Stimulated activated CD4-positive, alpha-beta T cell treated with anti-CD3 and anti-CD28 coated beads, Interleukin-15, amount 100 ng/mL, for 24 hours (primary cell): ENCODE measurements around the gene ASS1.
A peak's percentile ranks its signal among the peaks of the same experiment; 100 is the strongest.

ENCODE experiments used
- DNase-seq: peaks from one replicate; pipeline ENCODE4 v3.0.0-alpha.2; 2020

Gene ASS1

DNA sequence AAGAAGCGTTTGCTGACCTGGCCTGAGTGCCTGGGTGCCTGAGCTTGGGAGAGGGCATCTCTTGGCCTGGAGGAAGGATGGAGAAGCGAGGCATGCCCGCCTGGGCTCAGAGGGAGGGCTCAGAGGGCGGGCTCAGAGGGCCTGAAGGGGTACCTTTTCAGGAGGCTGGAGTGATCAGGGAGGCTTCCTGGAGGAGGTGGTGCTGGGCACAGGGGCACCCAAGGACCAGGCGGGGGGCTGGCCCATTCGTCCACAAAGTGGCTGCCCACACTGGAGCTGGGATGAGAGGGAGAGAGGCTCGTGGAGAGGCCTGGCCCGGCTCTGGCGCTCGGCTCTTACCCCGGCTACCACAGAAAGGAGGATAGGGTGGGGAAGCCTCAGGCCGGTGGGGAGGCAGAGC, 32.8 kb downstream of the ASS1 start:
- no peak for DNase-seq

DNA sequence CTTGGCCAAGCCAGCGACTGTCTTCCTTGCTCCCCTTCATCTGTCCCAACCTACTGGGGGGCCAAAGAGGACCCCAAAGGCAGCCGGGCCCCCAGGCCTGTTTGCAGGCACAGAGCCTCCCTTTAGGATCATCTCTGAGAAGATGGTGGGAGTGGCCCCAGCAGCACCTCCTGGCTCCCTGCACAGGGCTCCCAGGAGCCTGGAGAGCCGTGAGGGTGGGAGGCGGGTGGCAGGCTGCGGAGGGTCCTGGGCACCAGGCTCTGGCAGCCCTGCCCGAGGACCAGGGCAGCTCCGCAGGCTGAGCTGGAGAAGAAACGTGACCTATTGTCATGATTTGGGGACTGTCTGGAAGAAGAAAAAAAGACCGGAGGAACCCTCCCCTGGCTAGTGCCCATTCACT, 33.4 kb downstream of the ASS1 start:
- DNase-seq: no peak

DNA sequence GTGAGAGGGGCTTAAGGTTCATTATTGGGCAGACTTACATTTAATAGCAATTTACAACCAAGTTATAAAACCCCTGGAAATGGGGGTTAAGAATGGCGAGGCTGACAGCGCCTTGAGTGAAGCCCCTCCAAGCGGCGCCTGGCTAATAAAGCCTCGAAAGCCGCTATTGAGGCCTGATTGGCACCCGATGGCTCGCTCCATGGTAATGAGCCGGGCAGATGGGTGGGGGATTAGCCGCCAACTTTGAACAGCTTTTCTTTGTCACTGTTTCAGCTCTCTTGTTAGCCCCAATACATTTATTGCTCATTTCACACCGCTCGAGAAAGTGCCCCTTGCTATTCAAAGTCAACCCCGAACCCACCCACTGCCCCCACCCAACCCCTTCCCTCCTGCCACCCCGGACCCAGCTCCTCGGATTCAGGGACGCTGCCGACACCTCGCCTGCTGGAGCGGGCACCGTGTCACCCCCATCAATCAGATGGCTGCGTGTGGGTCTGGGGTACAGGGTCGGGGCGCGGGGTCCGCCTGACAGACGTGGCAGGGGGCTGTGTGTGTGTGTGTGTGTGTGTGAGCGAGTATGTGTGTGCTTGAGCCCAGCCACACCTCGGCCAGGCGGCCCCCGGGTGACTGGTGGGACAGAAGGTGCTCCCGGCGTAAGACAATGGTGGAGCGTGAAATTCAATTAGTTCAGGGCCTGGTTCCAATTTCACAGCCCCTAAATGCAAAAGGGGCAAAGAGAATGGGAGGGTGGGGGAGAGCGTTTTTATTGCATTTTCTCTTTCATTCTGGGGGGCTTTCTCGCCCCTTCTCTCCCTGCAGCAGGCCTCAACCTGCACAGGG, 34.2 kb downstream of the ASS1 start:
- no peak for DNase-seq

DNA sequence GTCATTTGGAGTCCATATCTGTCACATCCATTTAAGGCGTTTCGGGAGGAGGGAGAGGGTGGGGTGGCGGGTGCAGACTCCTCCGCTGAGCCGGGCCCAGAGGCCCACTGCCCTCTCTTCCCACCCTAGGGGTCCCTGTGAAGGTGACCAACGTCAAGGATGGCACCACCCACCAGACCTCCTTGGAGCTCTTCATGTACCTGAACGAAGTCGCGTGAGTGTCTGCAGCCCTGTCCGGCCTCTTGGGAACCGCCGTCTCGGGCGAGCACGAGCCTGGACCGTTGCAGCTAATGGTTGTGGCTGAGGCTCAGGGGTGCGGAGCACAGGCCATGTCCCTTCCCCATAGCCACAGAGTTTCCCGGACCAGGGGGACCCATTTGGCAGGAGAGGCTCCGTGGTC, 34.8 kb downstream of the ASS1 start:
- no peak for DNase-seq

DNA sequence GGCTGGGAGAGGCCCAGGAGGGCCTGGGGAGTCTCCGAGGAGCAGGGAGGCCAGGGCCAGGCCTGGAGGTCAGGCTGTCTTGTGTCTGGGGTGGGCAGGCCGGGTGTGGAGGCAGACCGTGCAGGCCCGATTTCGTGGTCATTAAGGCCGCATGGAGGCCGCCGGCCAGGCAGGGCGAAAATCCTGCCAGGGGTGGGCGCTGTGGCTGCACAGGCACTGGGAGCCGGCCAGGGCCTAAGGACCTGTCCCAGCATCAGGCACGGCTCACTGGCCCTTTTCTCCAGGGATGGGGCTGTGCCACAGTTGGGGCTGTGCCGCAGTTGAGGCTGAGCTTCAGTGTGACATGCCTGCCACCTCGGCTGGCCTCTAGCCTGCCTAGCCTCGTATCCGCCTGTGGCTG, 35.9 kb downstream of the ASS1 start:
- no peak for DNase-seq

DNA sequence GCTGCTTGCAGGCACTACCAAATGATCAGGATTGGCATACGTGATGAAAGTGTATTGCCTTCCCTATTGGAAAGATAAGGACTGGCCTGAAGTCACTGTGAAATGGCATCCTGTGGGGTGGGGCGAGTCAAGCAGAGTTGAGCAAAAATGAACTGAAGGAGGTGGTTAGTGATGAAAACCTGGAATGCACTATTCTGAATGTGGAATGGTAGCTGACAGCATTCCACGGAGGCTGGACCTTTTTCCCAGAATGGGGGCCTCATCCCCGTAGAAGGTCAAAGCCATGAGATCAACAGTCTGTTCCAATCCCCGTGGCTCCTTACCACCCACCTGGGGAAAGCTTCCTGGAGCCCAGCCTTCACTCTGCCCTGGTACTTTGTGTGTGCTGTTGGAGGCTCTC, 37.7 kb downstream of the ASS1 start:
- no peak for DNase-seq

DNA sequence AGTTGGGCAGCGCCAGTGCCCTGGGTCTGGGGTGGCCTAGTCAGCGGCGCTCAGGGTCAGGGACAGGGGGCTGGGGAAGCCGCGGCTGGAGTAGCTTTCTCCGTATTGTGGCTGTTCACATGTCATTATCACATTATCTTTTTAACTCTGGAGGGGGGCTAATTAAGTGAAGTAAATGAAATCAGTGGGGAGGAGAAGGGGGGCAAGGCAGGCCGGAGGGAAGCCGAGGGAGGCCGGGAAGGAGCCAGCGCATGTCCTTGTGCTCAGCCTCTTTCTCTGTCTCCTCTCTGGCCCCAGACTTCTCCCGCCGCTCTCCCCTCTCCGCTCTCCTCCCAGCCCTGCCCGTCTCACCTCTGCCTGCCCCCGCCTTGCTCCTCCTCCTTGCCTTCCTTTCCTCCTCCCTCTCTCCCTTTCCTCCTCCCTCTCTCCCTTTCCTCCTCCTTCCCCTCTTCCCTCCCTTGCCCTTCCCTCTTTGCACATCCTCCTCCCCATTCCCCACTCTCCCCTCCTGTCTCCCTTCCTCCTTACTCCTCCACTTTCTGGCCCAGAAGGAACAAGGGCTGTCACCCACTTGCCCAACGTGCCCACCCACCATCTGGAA, 38.7 kb downstream of the ASS1 start:
- no peak for DNase-seq

DNA sequence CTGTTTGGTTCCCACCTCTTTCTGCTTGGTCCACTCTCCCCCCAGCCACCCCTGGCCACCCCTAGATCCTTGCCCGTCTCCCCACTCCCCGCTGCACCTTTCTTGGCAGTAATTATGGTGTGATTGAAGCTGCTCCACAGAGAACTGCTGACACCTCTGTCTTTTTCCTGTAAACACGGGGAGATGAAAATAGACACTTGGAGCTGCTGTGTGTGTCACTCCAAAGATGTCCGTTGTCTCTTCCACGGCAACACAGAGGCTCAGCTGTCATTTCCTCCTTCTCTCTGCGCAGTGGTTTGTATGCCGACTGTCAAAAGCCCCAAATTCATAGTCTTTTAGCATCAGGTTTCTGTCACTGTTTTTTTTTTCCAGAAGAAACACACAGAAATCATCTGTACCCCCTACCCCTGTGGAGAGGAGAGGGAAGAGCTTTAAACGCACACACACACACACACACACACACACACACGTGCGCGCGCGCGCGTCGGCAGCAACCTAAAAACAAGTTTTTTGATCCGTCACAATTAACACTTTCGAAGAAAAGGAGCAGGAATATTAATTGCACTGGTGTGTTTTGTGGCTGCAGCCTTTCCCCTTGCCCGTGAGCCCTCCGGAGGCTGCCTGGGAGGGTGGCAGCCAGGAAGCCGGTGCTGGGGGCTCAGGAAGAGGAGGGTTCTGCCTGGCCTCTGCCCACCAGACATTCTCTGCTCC, 39.8 kb downstream of the ASS1 start:
- DNase-seq: no peak

DNA sequence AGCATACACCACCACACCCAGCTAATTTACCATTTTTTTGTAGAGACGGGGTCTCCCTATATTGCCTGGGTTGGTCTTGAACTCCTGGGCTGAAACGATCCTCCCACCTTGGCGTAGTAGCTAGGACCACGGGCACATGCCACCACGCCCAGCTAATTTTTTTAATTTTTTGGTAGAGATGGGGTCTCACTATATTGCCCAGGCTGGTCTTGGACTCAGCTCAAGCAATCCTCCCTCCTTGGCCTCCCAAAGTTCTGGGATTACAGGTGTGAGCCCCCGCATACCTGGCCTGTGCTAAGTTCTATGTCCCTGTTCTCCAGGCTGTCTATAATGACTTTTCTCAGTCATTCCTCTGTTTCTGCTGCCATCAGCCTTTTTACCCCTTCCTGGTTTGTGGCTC, 41.3 kb downstream of the ASS1 start:
- DNase-seq: no peak

DNA sequence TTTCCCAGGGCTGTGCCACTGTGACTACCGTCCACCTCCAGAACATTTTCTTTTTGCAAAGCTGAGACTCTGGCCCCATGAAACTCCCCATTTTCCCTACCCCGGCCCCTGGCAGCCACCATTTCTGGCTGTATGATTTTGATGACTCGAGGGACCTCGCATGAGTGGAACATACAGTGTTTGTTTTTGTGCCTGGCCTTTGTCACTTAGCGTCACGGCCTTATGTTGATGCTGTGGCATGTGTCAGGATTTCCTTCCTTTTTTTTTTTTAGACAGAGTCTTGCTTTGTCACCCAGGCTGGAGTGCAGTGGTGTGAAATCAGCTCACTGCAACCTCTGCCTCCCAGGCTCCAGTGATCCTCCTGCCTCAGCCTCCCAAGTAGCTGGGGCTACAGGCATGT, 42.7 kb downstream of the ASS1 start:
- no peak for DNase-seq

DNA sequence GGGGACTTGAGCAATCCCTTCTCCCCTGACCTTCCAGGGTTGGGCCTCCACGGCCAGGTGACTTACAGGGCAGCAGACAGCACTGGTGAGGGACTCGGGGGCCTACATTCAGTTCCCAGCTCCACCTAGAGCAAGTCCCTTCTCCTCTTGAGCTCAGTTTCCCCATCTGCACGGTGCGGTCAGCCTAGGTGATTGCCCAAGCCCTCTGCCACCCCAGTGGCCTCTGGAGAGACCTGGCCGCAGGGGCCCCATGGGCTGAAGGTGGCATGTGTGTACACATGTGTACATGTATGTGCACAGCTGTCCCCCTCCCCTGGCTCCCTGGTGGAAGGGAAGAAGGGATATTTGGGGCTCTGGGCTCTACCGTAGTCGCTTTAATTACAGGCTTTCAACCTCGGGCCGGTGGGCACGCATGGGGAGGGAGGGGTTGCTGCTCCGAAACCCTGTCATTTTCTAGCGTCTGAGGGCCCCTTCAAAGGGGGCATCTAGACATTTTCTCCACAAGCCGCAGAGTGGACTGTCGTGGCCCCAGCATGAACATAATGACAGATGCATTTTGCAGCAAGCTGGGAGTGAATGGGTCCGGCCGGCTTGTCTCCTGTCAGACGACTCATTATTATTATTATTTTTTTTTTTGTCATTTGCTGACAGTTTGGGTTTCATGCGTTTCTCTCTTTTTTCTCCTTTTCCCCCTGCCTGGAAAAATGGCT, 44.0 kb downstream of the ASS1 start:
- DNase-seq: no peak

DNA sequence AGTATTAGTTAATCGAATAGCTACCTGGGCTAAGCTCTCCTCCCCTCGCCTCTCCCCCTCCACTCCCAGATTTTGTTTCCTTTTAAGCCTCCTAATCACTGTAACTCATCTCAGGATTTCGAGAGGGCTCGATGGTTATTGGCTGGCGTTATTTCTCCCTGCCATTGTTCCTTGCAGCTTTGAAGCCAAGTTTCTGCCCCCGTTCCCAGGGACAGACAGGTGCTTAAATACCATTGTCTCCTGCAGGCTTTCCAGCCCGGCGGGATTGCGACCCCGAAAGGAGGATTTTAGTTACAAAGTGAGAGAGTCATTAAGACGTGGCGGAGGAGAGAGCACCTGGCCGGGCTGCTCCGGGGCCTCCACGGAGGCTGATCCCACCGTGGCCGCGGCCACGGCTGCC, 46.2 kb downstream of the ASS1 start:
- no peak for DNase-seq

DNA sequence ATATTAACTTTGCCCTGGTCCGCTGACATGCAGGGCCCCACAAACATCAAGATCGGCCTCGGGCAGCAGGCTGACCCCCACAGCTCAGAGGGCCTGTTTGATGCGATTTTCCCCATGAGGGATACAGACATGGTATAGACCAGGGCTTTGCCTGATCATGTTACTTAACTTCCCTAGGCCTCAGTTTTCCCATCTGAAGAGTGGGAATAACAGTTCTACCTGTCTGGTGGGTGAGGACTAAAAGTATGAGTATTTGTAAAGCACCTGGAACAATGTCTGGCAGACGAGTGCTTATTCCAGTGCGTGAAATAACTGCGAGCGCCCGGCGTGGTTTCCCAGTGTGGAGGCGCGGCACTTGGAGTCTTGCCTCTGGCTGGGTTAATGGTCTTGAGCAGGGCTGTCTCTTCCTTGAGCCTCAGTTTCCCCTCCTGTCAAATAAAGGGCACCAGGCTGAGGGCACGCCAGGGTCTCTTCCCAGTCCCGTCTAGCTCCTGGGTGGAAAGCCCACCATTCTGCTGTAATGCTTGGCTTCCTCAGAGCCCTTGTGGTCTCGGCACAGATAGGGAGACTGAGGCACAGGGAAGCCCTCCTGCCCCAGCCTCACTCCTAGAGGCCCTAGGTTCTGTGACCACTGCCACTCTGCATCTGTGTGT, 47.2 kb downstream of the ASS1 start:
- DNase-seq: no peak

DNA sequence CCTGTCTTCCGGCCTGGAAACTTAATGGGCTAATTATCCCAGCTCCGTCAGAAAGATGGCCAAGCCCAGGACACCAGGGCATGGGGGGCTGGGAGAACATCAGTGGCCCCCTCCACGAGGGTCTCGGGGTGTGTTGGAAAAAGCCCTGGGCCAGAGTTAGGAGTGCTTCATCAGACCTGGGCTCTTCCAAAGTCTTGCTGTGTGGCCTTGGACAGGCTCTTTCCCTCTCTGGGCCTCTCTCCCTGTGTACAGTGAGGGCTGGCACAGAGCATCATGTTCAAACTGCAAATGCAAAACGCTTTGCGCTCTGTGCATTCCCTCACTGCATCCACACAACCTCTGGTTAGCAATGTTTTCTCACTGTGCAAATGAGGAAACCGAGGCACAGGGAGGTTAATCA, 48.3 kb downstream of the ASS1 start:
- DNase-seq: no peak

DNA sequence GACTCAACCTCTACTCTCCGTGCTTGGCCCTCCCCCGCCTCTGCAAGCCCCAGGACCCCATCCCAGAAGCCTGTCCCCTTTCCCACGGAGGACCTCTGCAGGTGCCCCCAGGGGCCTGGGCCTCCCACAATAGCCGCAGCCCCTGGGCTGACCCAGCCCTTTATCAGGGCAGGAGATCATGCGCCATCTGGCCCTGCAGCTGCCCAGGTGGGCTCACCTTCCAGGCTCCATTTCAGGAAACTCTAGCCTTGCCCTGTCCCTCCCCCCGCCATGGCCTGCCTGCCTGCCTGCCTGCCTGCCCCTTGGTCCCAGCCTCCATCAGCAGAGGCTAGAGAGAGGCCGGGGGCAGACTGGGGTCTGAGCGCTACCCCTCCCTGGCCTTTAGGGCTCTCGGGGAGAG, 48.7 kb downstream of the ASS1 start:
- DNase-seq: no peak

DNA sequence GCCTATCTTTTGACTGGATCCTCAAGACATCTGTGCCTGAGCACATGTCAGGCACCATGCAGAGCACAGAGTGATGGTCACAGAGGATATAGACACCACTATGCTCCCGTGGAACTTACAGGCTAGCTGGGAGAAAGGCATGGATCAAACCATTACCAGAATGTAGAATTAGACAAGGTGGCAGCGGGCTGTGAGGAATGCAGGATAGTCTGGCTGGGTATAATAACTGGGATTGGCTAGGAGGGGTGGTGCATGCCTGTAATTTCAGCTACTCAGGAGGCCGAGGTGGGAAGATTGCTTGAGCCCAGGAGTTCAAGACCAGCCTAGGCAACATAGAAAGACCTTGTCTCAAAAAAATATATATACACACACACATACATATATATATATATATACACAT, 50.3 kb downstream of the ASS1 start:
- DNase-seq: no peak

DNA sequence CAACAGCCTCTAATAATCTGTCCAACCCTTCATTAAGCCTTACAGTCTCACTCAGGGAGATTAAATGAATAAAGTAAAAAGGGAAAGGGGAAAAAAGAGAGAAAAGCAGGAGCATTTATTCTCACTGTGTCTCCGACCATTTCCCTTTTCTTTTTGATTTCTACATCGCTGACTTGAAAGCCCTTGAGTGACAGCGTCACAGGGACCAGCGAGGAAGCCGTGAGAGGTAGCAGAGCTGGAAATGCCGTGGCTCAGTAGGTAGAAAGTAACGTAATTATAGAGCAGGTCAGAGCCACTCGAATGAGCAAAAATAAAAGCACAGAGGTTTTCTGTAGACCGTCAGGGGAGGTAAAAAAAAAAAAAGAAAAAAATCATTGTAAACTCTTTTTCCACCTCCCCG, 52.4 kb downstream of the ASS1 start:
- DNase-seq: no peak

DNA sequence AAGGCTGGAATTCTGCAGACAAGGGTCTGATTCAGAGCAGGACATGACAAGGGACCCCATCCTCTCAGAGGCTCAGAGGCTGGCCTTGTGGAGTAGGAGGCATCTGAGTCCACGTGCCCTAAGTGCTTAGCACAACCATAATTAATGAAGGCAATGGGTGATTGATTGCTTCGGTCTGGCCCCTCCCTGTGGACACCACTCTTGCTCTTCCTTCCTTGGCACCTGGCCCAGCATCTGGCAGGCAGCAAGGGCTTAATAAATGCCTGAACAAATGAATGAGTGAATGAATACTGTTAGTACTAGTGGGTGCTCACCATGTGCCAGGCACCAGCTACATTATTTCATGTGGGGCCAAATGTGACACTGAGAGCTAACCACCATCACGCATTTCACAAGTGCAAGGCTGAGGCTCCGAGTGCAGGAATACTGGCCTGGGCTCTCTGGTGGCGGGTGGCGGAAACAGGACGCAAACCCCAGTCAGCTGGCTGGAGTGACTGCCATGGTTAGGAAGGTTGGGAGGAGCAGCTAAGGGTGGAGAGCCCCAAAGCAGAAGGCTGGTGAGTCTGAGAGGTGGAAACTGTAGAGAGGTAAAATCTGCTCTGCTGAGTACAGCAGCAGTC, 53.6 kb downstream of the ASS1 start:
- DNase-seq: peak; percentile 21

DNA sequence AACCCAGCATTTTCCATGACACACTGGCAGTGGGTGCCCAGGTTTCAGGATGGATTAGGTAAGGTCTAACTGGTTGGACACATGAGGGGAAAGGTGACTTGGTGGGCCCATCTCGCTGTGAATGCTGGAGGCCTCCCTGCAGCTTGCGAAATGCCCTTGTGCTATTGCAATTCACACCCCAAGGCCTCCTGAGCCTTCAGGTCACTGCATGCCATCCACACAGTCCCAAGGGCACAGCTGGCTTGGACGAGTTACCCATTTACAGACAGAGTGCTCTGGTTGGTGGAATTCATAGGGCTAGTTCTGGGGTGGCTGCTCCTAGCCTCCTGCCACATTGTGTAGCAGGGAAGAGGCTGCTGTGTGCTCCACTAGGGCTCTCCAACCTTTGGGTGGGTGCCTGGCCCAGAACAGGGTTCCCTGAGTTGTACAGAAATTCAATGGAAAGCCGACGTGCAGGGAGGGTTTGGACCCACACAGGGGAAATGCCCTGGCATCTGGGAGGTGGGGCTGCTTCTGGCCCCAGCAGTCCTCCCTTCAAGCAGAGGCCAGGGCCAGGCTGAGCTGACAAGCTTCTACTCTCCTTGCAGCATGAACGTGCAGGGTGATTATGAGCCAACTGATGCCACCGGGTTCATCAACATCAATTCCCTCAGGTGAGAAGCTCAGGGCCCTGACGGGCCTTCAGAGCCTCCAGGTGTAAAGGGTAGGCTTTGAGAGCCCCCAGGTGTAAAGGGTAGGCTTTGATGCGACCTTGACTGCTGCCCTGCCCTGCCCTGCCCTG, 54.3 kb downstream of the ASS1 start:
- no peak for DNase-seq

DNA sequence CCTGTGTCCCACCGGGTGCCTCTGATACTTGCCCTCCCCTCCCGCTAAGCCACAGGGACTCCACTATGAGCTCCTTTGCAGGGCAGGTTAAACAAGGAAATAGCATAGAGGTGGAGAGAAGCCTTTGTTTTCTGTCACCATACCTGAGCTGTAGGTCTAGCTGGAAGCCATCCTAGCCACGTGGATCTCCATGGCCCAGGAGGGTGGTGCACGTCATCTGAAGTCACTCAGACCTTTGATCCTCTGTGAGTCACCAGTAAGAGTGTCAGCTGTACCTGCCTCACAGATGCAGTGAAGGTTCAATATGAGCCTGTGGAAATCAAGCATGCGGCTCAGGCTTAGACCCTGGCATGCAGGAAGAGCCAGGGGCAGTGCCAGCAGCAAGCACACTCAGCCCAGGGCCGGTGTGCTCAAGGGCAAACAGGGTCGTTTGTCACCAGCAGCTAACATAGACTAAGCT, 55.1 kb downstream of the ASS1 start:
- peak; percentile 6 for DNase-seq

DNA sequence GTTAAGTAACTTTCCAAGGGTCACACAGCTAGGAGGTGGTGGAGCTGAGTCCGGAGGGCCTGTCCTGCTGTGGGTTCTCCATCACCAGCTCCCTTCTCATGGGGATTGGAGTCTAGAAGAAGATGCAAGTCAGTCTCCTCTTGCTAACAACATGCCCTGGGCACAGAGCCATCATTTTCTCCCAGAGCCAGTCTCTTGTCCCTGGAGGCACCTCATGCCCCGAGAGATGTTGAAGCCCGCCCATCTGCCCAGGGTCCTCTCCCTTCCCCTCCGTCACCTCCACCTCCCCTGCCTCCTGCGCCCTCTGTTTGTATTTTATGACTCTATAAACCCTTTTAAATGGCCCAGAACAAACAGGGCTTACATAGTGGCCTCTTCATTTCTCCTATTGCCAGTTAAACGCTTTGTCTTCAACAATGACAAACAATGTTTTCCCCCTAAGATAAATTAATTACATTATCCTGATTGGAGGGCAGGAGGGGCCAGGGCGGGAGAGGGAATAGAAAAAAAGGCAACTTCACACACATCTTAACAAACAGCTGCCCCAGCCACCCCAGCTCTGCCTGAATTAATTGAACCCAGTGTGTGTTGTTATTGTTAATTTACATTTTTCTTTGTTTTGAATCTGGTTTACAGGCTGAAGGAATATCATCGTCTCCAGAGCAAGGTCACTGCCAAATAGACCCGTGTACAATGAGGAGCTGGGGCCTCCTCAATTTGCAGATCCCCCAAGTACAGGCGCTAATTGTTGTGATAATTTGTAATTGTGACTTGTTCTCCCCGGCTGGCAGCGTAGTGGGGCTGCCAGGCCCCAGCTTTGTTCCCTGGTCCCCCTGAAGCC, 55.8 kb downstream of the ASS1 start:
- no peak for DNase-seq
